GM19099 (cell line): ENCODE data around the gene CNIH3.

ENCODE experiments used
- POLR2A ChIP-seq: IDR thresholded peaks from 3 replicates; pipeline ENCODE4 v1.6.1; 2011; ENCODE audit warnings: low read depth; ENCODE audit not compliant: insufficient read length; ENCODE audit errors: extremely low read depth

CNIH3 gene

GRCh38 chr1:224656392-224656791 is 40.3 kb downstream of the CNIH3 start:
- no peak for TF ChIP-seq POLR2A

GRCh38 chr1:224660074-224660473 is 44.0 kb downstream of the CNIH3 start:
- TF ChIP-seq POLR2A: no peak

DNA sequence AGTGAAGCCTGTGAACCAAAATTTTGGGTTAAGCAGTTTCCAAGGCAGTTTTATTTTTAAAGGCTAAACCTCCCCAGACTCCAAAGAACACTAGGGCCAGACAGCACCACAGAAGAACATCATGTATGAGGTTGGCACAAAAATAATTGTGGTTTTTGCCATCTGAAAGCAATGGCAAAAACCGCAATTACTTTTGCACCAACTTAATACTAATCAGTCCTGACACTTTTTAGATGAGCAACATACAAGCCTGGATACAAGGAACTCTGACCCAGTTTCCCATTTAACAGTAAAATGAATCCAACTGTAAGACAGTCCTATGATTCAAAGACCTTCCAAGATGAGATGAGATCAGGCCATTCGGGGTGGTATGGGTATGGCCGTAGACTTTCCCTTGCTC is 46.8 kb downstream of the CNIH3 start:
- TF ChIP-seq POLR2A: no peak

DNA sequence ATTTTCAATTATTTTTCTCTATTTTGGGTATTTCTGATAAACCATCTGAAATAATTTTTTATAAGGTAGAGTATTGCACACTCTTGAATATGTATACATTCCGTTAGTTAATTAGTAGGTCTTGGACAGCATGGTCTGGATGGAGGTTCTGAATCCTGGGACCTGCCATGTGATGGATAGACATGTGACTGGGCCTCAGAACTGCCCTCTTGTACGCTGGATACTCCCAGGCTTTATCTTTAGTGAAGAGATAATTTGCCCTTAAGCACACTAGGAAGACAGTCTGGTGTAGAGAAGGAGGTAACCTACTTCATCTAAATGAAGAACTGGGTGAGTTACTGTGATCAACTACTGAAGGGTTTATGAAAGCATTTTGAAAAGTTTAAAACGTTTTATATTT is 48.9 kb downstream of the CNIH3 start:
- no peak for TF ChIP-seq POLR2A

DNA sequence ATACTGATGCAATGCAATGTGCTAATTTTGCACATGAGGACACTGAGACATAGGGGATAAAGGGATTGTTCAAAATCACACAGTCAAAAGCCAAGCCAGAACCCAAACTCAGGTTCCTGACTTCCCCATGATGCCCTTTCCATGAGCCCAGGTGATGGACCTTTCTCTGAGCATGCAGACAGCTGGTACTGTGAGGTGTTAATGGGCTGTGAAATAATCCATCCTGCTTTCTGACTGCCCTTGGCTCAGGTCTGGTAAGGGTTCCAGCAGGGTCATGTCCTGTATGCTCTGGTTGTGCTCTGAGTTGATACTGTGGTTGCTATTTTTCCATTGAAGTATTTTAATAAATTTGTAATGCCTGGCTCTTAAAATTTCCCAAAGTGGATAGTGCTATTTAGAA is 50.0 kb downstream of the CNIH3 start:
- no peak for TF ChIP-seq POLR2A

DNA sequence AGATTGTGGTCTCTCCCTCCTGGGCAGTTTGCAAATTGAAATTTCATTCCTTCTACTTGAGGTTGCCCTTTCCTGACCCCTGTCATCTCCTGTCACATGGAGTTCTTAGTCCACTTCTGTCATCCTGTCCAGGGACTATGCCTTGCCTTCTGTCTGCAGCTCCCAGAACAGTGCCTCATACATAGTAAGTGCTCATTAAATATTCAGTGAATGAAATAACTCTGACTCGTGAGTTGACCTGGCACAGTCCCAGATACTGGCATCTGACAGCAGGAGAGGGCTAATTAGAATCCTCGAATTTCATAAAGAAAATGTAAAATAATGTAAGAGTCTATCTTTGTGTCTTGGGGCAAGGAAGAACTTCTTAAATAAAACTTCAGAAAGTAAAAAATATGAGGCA is 50.8 kb downstream of the CNIH3 start:
- no peak for TF ChIP-seq POLR2A

- no peak for TF ChIP-seq POLR2A
Measured at GRCh38 chr1:224668984-224669383, 52.9 kb downstream of the CNIH3 start.

GRCh38 chr1:224669403-224669802 is 53.3 kb downstream of the CNIH3 start:
- TF ChIP-seq POLR2A: no peak

DNA sequence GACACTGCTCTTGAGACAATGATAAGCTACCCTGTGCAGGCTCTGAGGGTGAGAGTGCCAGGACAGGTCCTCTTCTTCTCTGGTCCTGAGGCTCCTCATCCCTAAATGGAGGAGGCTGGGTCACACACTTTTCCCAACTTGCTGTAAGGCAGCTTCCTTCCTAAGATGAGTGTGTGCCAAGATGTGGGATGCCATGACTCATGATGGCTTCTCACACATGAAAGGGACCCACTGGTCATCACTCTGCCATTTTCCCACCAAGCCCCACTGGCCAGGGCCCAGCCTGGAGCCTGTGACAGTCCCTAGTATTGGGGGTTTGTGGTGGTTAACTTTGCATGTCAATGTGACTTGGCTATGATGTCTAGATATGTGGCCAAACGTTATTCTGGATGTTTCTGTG is 54.4 kb downstream of the CNIH3 start:
- TF ChIP-seq POLR2A: no peak

GRCh38 chr1:224671076-224671475 is 55.0 kb downstream of the CNIH3 start:
- no peak for TF ChIP-seq POLR2A

DNA sequence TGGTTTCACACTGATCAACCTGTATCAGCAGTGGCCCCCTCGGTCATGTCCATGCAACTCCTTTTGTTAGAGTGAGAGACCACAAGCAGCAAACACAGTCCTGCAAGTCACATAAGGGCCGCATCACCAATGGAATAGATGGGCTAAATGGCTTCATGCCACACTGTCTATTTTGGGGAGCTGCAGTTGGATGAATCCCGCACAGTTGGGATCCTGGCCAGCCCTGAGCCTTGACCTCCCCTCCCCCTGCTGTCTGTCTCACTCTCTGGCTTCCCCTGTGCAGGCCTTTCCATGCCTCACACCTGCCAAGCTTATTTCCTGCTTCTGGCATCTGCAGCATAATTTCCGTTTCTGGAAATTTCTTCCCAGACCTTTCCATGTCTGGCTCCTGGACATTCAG is 57.0 kb downstream of the CNIH3 start:
- no peak for TF ChIP-seq POLR2A

DNA sequence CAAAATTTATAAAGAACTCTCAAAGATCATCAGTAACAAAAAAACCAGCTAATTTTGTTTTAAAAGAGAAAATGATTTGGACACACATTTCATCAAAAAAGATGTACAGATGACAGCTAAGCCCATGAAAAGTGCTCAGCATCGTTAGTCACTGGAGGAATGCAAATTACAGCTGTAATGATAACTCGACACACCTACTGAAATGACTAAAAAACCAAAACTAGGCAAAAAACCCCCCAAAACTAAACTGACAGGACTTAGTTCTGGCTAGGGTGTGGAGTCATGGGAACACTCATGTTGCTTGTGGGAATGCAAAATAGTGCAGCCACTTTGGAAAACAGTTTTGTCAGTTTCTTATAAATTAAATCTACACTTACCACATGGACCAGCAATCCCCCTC is 59.5 kb downstream of the CNIH3 start:
- TF ChIP-seq POLR2A: no peak

DNA sequence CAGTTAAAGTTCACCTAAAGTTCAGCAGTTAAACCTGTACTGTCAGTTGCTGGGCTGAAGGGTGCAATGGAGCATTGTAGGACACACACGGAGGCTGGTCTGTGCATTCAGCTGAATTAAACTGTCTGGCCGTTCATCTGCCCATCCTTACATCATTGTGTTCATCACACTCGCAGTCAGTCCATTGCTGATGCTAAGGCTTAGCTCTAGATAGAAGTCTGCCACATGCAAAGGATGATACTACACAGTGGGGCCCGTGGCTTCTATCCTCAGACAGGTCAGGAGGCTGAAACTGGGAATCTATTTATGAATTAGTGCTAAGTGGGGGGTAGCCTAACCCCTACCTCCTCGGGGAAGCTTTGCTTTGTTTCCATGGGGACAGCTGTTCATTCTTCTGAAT is 60.4 kb downstream of the CNIH3 start:
- no peak for TF ChIP-seq POLR2A

GRCh38 chr1:224678168-224678567 is 62.1 kb downstream of the CNIH3 start:
- no peak for TF ChIP-seq POLR2A

- TF ChIP-seq POLR2A: no peak
Measured at GRCh38 chr1:224679606-224680005, 63.5 kb downstream of the CNIH3 start.

DNA sequence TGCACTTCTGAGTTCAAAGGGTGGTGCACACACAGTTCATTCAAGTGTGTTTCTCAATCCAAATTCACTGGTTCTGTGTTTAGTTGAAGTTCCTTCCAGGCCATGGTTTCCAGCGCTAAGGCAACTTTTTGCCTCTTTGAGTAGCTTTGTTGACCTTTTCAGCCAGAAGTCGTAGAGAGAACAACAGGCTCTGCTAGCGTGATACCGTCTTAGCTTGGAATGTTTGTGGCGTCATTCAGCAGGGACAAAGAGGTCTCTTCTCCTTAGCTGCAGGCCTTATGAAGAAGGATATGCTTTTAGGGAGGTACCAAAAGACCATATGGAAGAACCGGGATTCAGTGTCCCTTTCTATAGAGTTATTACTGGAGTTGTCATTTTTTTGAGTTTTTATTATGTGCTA is 65.7 kb downstream of the CNIH3 start:
- TF ChIP-seq POLR2A: no peak

DNA sequence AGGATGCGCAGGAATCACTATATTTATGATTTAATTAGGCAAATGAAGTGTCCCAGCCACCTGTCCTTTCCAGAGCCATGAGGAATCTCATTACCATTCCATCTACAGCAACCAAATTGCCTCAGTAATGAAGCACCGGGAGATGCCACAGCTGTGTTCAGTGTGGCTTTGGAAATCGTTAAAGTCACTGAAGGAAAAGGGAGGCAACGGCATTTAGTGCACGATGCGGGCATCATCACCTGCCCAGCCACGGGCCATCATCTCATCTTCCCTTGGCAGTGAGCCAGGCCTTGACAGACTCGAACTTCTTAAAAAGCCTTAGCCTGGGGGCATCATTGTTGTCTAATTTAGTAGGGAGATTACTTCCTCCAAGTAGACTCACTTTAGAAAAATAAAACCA is 67.8 kb downstream of the CNIH3 start:
- no peak for TF ChIP-seq POLR2A

- no peak for TF ChIP-seq POLR2A
Measured at GRCh38 chr1:224684979-224685425, 68.9 kb downstream of the CNIH3 start.
